ENCODE measurements around the gene EEF1AKMT4.

DNA sequence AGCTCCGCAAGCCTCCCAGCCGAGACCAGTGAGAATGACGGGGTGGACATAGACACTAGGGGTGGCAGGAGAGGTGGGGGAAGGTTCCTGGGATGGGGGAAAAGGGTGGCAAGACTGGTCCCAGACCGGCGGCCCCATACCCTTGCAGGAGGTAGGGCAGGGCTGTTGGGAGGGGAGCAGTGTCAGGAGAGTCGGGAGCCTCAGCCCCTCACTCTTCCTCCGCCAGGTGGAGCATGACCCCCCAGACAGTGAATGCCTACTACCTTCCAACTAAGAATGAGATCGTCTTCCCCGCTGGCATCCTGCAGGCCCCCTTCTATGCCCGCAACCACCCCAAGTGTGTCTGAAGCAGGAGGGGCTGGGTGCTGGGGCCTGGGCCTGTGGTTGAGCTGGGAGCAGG is 40.9 kb downstream of the EEF1AKMT4 start:
- TF ChIP-seq, protein P1, sequence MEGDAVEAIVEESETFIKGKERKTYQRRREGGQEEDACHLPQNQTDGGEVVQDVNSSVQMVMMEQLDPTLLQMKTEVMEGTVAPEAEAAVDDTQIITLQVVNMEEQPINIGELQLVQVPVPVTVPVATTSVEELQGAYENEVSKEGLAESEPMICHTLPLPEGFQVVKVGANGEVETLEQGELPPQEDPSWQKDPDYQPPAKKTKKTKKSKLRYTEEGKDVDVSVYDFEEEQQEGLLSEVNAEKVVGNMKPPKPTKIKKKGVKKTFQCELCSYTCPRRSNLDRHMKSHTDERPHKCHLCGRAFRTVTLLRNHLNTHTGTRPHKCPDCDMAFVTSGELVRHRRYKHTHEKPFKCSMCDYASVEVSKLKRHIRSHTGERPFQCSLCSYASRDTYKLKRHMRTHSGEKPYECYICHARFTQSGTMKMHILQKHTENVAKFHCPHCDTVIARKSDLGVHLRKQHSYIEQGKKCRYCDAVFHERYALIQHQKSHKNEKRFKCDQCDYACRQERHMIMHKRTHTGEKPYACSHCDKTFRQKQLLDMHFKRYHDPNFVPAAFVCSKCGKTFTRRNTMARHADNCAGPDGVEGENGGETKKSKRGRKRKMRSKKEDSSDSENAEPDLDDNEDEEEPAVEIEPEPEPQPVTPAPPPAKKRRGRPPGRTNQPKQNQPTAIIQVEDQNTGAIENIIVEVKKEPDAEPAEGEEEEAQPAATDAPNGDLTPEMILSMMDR (IDR thresholded peaks at IDR 0.05; ENCODE audit: low read length), result no peak
- TF ChIP-seq EZH2phosphoT487 (IDR thresholded peaks at IDR 0.05; ENCODE audit: low read length), result no peak

Measured in MM.1S (cell line).